IMR-90 (cell line): ENCODE measurements around the gene LAP3. TPM values are rescaled to one million over a fixed set of nuclear protein-coding genes. Genes with fewer than 3 reads are reported as not detected.

Experiments used
- ATAC-seq: fragments of 200-7000 bp; cut with Tn5 transposase; 2 replicates; pipeline ENCODE4 v1.9.1; 2020; ENCODE audit warnings: low read depth, mild to moderate bottlenecking, moderate library complexity
- BruUV-seq: library from RNA; stranded (reverse); fragments of 400-500 nt; replicated peaks from 2 replicates; lab custom pipeline; 2021; lab: Mats Ljungman, UMichigan
- CTCF ChIA-PET: fragments of 300-600 bp; formaldehyde crosslinking; extraction: SDS; loops from one replicate; lab custom pipeline; 2021; ENCODE audit warnings: antibody characterized with exemption; lab: Yijun Ruan, JAX
- POLR2A ChIA-PET: fragments of 300-600 bp; sonication (Branson Sonifier 250); formaldehyde crosslinking; loops from one replicate; lab custom pipeline; 2022; ENCODE audit warnings: antibody characterized with exemption; ENCODE audit not compliant: unreplicated experiment; lab: Charles Lee
- DNase-seq: peaks from one replicate; pipeline ENCODE4 v3.0.0; 2013
- H2AFZ ChIP-seq: replicated peaks from 2 replicates; pipeline ENCODE3; 2013; ENCODE audit warnings: low read length, mild to moderate bottlenecking; ENCODE audit not compliant: poor library complexity
- H2AK5ac ChIP-seq: 2 replicates; pipeline ENCODE4 v1.6.1; 2013; ENCODE audit warnings: low read depth, low read length, inconsistent platforms
- H2AK9ac ChIP-seq: replicated peaks from 2 replicates; pipeline ENCODE3; 2013; ENCODE audit warnings: mild to moderate bottlenecking, low read depth, low read length, moderate library complexity; ENCODE audit not compliant: poor library complexity
- H2BK120ac ChIP-seq: 2 replicates; pipeline ENCODE4 v1.6.1; 2013; ENCODE audit warnings: low read depth, low read length, inconsistent platforms
- H2BK15ac ChIP-seq: 3 replicates; pipeline ENCODE4 v1.6.1; 2013; ENCODE audit warnings: low read depth, low read length, inconsistent platforms
- H2BK20ac ChIP-seq: 2 replicates; pipeline ENCODE4 v1.6.1; 2013; ENCODE audit warnings: low read depth, mild to moderate bottlenecking, inconsistent platforms, low read length, moderate library complexity
- H2BK5ac ChIP-seq: 2 replicates; pipeline ENCODE4 v1.6.1; 2013; ENCODE audit warnings: mild to moderate bottlenecking, low read depth, low read length, inconsistent platforms; ENCODE audit not compliant: poor library complexity, severe bottlenecking
- H3K14ac ChIP-seq: replicated peaks from 2 replicates; pipeline ENCODE4 v1.6.1; 2013; ENCODE audit warnings: low read depth, low read length, inconsistent platforms
- H3K18ac ChIP-seq: 2 replicates; pipeline ENCODE4 v1.6.1; 2013; ENCODE audit warnings: low read depth, low read length, control low read depth
- H3K23ac ChIP-seq: 2 replicates; pipeline ENCODE4 v1.6.1; 2013; ENCODE audit warnings: low read depth, low read length, inconsistent platforms
- H3K27ac ChIP-seq: 2 replicates; pipeline ENCODE4 v1.5.1; 2013; ENCODE audit warnings: mild to moderate bottlenecking, control low read depth, low read length; ENCODE audit not compliant: insufficient read depth
- H3K27me3 ChIP-seq: 2 replicates; pipeline ENCODE4 v1.6.1; 2013; ENCODE audit warnings: low read length; ENCODE audit not compliant: control insufficient read depth, insufficient read depth
- H3K36me3 ChIP-seq: 2 replicates; pipeline ENCODE4 v1.6.1; 2013; ENCODE audit warnings: low read length, mixed read lengths; ENCODE audit not compliant: control insufficient read depth, insufficient read depth
- H3K4ac ChIP-seq: 2 replicates; pipeline ENCODE4 v1.6.1; 2013; ENCODE audit warnings: low read depth, low read length, inconsistent platforms
- H3K4me1 ChIP-seq: 2 replicates; pipeline ENCODE4 v1.6.1; 2013; ENCODE audit warnings: low read length, mixed read lengths; ENCODE audit not compliant: control insufficient read depth, insufficient read depth
- H3K4me2 ChIP-seq: 2 replicates; pipeline ENCODE4 v1.6.1; 2013; ENCODE audit warnings: low read depth, mild to moderate bottlenecking, control low read depth, low read length, moderate library complexity
- H3K4me3 ChIP-seq: 2 replicates; pipeline ENCODE4 v1.5.1; 2013; ENCODE audit warnings: low read depth, mild to moderate bottlenecking, control low read depth, low read length, moderate library complexity; ENCODE audit not compliant: insufficient read depth
- H3K56ac ChIP-seq: 2 replicates; pipeline ENCODE4 v1.6.1; 2013; ENCODE audit warnings: low read length, inconsistent platforms; ENCODE audit not compliant: insufficient read depth; ENCODE audit errors: extremely low read depth
- H3K79me1 ChIP-seq, 2 experiments: 2 replicates each; pipeline ENCODE4 v1.6.1; 2013; ENCODE audit warnings: low read length in 2 of 2, inconsistent platforms in 1 of 2, low read depth in 1 of 2
- H3K9ac ChIP-seq: 2 replicates; pipeline ENCODE4 v1.6.1; 2013; ENCODE audit warnings: low read depth, low read length, control low read depth
- H3K9me1 ChIP-seq: 2 replicates; pipeline ENCODE4 v1.6.1; 2013; ENCODE audit warnings: low read length, inconsistent platforms; ENCODE audit not compliant: insufficient read depth
- H3K9me3 ChIP-seq: 2 replicates; pipeline ENCODE4 v1.6.1; 2013; ENCODE audit warnings: low read length; ENCODE audit not compliant: control insufficient read depth, insufficient read depth
- H4K20me1 ChIP-seq: 2 replicates; pipeline ENCODE4 v1.6.1; 2013; ENCODE audit warnings: low read length, inconsistent platforms; ENCODE audit not compliant: insufficient read depth
- H4K5ac ChIP-seq: 2 replicates; pipeline ENCODE4 v1.6.1; 2013; ENCODE audit warnings: mild to moderate bottlenecking, low read depth, low read length, control low read depth
- H4K8ac ChIP-seq, 2 experiments: 2 replicates each; pipeline ENCODE4 v1.6.1; 2013; ENCODE audit warnings: low read depth in 2 of 2, low read length in 2 of 2, control low read depth in 1 of 2, inconsistent platforms in 1 of 2
- H4K91ac ChIP-seq: 2 replicates; pipeline ENCODE4 v1.6.1; 2013; ENCODE audit warnings: low read depth, low read length, inconsistent platforms; ENCODE audit not compliant: insufficient read depth
- BHLHE40 ChIP-seq: fragments of 150-350 bp; IDR thresholded peaks from 2 replicates; pipeline ENCODE4 v1.6.1; 2016; ENCODE audit warnings: mild to moderate bottlenecking, low read depth, low read length
- CEBPB ChIP-seq: IDR thresholded peaks from 2 replicates; pipeline ENCODE4 v1.6.1; 2012; ENCODE audit warnings: low read depth, low read length, improper control_type of control experiment
- CHD1 ChIP-seq: IDR thresholded peaks from 2 replicates; pipeline ENCODE4 v1.6.1; 2012; ENCODE audit warnings: low read depth, low read length, improper control_type of control experiment
- FOS ChIP-seq: fragments of 150-350 bp; IDR thresholded peaks from 2 replicates; pipeline ENCODE4 v1.6.1; 2016; ENCODE audit warnings: low read depth, low read length
- MAFK ChIP-seq: IDR thresholded peaks from 2 replicates; pipeline ENCODE4 v1.6.1; 2012; ENCODE audit warnings: low read depth, low read length, improper control_type of control experiment
- MAZ ChIP-seq: IDR thresholded peaks from 2 replicates; pipeline ENCODE4 v1.6.1; 2012; ENCODE audit warnings: low read depth, mild to moderate bottlenecking, low read length, improper control_type of control experiment, moderate library complexity, borderline replicate concordance
- MXI1 ChIP-seq: IDR thresholded peaks from 2 replicates; pipeline ENCODE4 v1.6.1; 2012; ENCODE audit warnings: low read depth, mild to moderate bottlenecking, low read length, moderate library complexity, borderline replicate concordance
- NFE2L2 ChIP-seq: fragments of 150-350 bp; IDR thresholded peaks from 2 replicates; pipeline ENCODE4 v1.6.1; 2016; ENCODE audit warnings: low read depth, mild to moderate bottlenecking, low read length
- POLR2A ChIP-seq: IDR thresholded peaks from 2 replicates; pipeline ENCODE4 v1.6.1; 2012; ENCODE audit warnings: mild to moderate bottlenecking, low read depth, low read length
- RAD21 ChIP-seq: IDR thresholded peaks from 2 replicates; pipeline ENCODE4 v1.6.1; 2012; ENCODE audit warnings: low read length, improper control_type of control experiment
- RCOR1 ChIP-seq: IDR thresholded peaks from 2 replicates; pipeline ENCODE4 v1.6.1; 2012; ENCODE audit warnings: mild to moderate bottlenecking, low read length, improper control_type of control experiment; ENCODE audit not compliant: insufficient replicate concordance
- RFX5 ChIP-seq: IDR thresholded peaks from 2 replicates; pipeline ENCODE4 v1.8.0; 2012; ENCODE audit warnings: low read depth, mild to moderate bottlenecking, low read length, moderate library complexity
- SMC3 ChIP-seq: fragments of 150-350 bp; IDR thresholded peaks from 2 replicates; pipeline ENCODE4 v1.6.1; 2016; ENCODE audit warnings: low read depth, mild to moderate bottlenecking, antibody characterized with exemption, low read length, moderate library complexity
- WGBS, 2 experiments: methylation state at CpG; one replicate each; pipeline versions ENCODE4 v1.1.5 to v1.1.7; 2013; ENCODE audit warnings: missing lambda C conversion rate in 2 of 2; ENCODE audit not compliant: insufficient read length in 1 of 2; ENCODE audit errors: extremely low coverage in 2 of 2; 5-methylcytosine and 5-hydroxymethylcytosine counted together
- dilution Hi-C: fragments of 300-500 bp; cut with HindIII; formaldehyde crosslinking; loops from one replicate; pipeline ENCODE4 v1.14.3; 2018; ENCODE audit warnings: low sequenced_read_pairs; ENCODE audit not compliant: unreplicated experiment
- in situ Hi-C: fragments of 300-500 bp; cut with MboI; formaldehyde crosslinking; loops from 3 replicates; pipeline ENCODE4 v1.14.3; 2019; ENCODE audit warnings: low sequenced_read_pairs, inconsistent platforms, mixed read lengths
- intact Hi-C: fragments of 100-400 bp; cut with micrococcal nuclease; formaldehyde crosslinking; loops from 2 replicates; pipeline ENCODE4 v1.10.0; 2022
- polyA plus RNA-seq, 3 experiments: library from polyadenylated mRNA; depleted of rRNA; stranded (reverse); fragments of >200 nt; gene quantifications; 2 replicates each; pipeline ENCODE4 v1.2.3, GENCODE V29; 2012; ENCODE audit warnings: low replicate concordance in 1 of 3
- total RNA-seq: library from RNA; depleted of rRNA; stranded (reverse); fragments of >200 nt; gene quantifications from 2 replicates; pipeline ENCODE4 v1.2.3, GENCODE V29; 2012
- TF ChIP-seq, protein P1 (sequence below): conservative IDR thresholded peaks from 2 replicates; pipeline ENCODE4 v1.5.1; 2012; ENCODE audit warnings: mild to moderate bottlenecking, low read depth, low read length, improper control_type of control experiment
- TF ChIP-seq, protein P2 (sequence below): fragments of 150-350 bp; IDR thresholded peaks from 2 replicates; pipeline ENCODE4 v1.6.1; 2017; ENCODE audit warnings: mild to moderate bottlenecking, antibody characterized with exemption, low read length, low read depth
- TF ChIP-seq, protein P3 (sequence below): fragments of 150-350 bp; IDR thresholded peaks from 2 replicates; pipeline ENCODE4 v1.6.1; 2016; ENCODE audit warnings: low read depth, mild to moderate bottlenecking, low read length, moderate library complexity, borderline replicate concordance

Gene LAP3
- total and polyA plus RNA-seq, 2 of the 4 experiments (the other 2 are of a cell fraction), result 57.9 to 91.6 TPM

DNA sequence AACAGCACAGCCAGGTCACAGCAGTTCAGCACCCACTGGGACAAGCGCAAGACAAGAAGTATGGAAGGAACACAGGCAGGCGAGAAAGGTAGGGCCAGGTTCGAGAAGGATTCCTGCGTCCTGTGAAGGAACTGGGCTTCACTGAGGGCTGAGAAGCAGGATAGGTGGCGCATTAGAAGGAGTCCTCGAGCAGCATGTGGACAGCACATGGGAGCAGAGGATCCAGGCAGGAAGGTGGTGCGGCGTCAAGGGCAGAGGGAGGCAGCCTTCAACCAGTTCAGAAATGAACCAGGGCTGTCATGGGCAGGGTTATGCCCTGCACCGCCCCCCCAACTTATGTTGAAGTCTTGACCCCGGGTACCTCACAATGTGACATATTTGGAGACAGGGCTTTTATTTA, 30.8 kb upstream of the LAP3 start:
- ChIA-PET CTCF (no interaction called here), POLR2A (no interaction called here)
- Histone ChIP-seq H2BK15ac (no peak overlapping the region), H3K36me3 (no peaks in the 10 kb centered on the region), H3K56ac (no peak overlapping the region), H3K18ac (no peak overlapping the region), H2AFZ (no peak overlapping the region), H4K91ac (no peak overlapping the region), H3K4me3 (no peak overlapping the region), H3K27me3 (no peaks in the 10 kb centered on the region), H3K23ac (no peak overlapping the region), H4K8ac (no peak overlapping the region), H3K4ac (no peak overlapping the region), H4K20me1 (no peaks in the 10 kb centered on the region), H3K14ac (no peak overlapping the region), H3K9me3 (no peaks in the 10 kb centered on the region), H3K4me2 (no peak overlapping the region), H4K5ac (no peak overlapping the region), H2BK20ac (no peak overlapping the region), H2AK9ac (no peak overlapping the region), H3K27ac (no peak overlapping the region), H3K4me1 (peaks cover 1% of the 10 kb centered on the region; the same call in 1 of the 2 replicates), H3K9ac (no peak overlapping the region), H2BK5ac (no peak overlapping the region), H2BK120ac (no peak overlapping the region), H3K9me1 (no peaks in the 10 kb centered on the region), H3K79me1 (no peaks in the 10 kb centered on the region), H2AK5ac (no peak overlapping the region)
- 74% methylated on average over 8 of the region's 10 CpGs; no CpG with 5 or more reads in 1 of the 2 experiments for WGBS, 2 experiments
- intact Hi-C loops (no loop called here), dilution Hi-C loops (no loop called here), in situ Hi-C loops (loop anchor here (5.0 kb wide), 1 partner anchor 1046 kb away; no protein-coding TSS in a partner anchor)
- DNase-seq, result no peak
- ATAC-seq, result no peak
- BruUV-seq, result no TSS peak
- TF ChIP-seq, protein P1, sequence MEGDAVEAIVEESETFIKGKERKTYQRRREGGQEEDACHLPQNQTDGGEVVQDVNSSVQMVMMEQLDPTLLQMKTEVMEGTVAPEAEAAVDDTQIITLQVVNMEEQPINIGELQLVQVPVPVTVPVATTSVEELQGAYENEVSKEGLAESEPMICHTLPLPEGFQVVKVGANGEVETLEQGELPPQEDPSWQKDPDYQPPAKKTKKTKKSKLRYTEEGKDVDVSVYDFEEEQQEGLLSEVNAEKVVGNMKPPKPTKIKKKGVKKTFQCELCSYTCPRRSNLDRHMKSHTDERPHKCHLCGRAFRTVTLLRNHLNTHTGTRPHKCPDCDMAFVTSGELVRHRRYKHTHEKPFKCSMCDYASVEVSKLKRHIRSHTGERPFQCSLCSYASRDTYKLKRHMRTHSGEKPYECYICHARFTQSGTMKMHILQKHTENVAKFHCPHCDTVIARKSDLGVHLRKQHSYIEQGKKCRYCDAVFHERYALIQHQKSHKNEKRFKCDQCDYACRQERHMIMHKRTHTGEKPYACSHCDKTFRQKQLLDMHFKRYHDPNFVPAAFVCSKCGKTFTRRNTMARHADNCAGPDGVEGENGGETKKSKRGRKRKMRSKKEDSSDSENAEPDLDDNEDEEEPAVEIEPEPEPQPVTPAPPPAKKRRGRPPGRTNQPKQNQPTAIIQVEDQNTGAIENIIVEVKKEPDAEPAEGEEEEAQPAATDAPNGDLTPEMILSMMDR, result no peak
- no peak for TF ChIP-seq RCOR1
- no peak for TF ChIP-seq MAFK
- TF ChIP-seq POLR2A, result no peak
- TF ChIP-seq RFX5, result no peak
- TF ChIP-seq FOS, result no peak
- no peak for TF ChIP-seq RAD21
- no peak for TF ChIP-seq MAZ
- TF ChIP-seq, protein P2, sequence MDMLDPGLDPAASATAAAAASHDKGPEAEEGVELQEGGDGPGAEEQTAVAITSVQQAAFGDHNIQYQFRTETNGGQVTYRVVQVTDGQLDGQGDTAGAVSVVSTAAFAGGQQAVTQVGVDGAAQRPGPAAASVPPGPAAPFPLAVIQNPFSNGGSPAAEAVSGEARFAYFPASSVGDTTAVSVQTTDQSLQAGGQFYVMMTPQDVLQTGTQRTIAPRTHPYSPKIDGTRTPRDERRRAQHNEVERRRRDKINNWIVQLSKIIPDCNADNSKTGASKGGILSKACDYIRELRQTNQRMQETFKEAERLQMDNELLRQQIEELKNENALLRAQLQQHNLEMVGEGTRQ, result no peak
- TF ChIP-seq MXI1, result no peak
- no peak for TF ChIP-seq CHD1
- TF ChIP-seq NFE2L2, result no peak
- no peak for TF ChIP-seq CEBPB
- TF ChIP-seq, protein P3, sequence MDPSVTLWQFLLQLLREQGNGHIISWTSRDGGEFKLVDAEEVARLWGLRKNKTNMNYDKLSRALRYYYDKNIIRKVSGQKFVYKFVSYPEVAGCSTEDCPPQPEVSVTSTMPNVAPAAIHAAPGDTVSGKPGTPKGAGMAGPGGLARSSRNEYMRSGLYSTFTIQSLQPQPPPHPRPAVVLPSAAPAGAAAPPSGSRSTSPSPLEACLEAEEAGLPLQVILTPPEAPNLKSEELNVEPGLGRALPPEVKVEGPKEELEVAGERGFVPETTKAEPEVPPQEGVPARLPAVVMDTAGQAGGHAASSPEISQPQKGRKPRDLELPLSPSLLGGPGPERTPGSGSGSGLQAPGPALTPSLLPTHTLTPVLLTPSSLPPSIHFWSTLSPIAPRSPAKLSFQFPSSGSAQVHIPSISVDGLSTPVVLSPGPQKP, result no peak
- TF ChIP-seq SMC3, result no peak
- TF ChIP-seq BHLHE40, result no peak
